Trophoblast cell (in vitro differentiated cells and primary cell): Measurements from ENCODE around the gene TEAD2.
A peak's percentile ranks its signal among the peaks of the same experiment; 100 is the strongest.

ENCODE experiments used
- DNase-seq, 2 donors: peaks; one replicate each; pipeline ENCODE4 v3.0.0-alpha.2; 2016
- H2AFZ ChIP-seq: 2 replicates; pipeline ENCODE4 v1.6.1; 2013; ENCODE audit warnings: low read length, moderate library complexity, mild to moderate bottlenecking; ENCODE audit not compliant: insufficient read depth, poor library complexity
- H2AK5ac ChIP-seq: 2 replicates; pipeline ENCODE4 v1.6.1; 2013; ENCODE audit warnings: mild to moderate bottlenecking, low read length
- H2BK120ac ChIP-seq: 2 replicates; pipeline ENCODE4 v1.6.1; 2013; ENCODE audit warnings: low read length, mild to moderate bottlenecking, moderate library complexity; ENCODE audit not compliant: insufficient read depth, poor library complexity
- H2BK12ac ChIP-seq: 2 replicates; pipeline ENCODE4 v1.6.1; 2013; ENCODE audit warnings: mild to moderate bottlenecking, low read length, moderate library complexity
- H2BK5ac ChIP-seq: 2 replicates; pipeline ENCODE4 v1.6.1; 2013; ENCODE audit warnings: low read length, low read depth, moderate library complexity, mild to moderate bottlenecking; ENCODE audit not compliant: poor library complexity
- H3K14ac ChIP-seq: 2 replicates; pipeline ENCODE4 v1.6.1; 2013; ENCODE audit warnings: mild to moderate bottlenecking, low read length
- H3K18ac ChIP-seq: 2 replicates; pipeline ENCODE4 v1.6.1; 2013; ENCODE audit warnings: mild to moderate bottlenecking, low read length
- H3K23ac ChIP-seq: 2 replicates; pipeline ENCODE4 v1.6.1; 2013; ENCODE audit warnings: low read length
- H3K27ac ChIP-seq: 2 replicates; pipeline ENCODE4 v1.5.1; 2013; ENCODE audit warnings: low read depth, mild to moderate bottlenecking, inconsistent platforms, low read length, moderate library complexity
- H3K27me3 ChIP-seq: 2 replicates; pipeline ENCODE4 v1.6.1; 2013; ENCODE audit warnings: inconsistent platforms, mild to moderate bottlenecking, low read length, moderate library complexity; ENCODE audit not compliant: insufficient read depth
- H3K36me3 ChIP-seq, 2 experiments: 1 replicate in 1 of 2; 2 replicates in 1 of 2; pipeline ENCODE4 v1.6.1; 2013; ENCODE audit warnings: low read length in 2 of 2, mild to moderate bottlenecking in 2 of 2, moderate library complexity in 1 of 2; ENCODE audit not compliant: insufficient read depth in 2 of 2, control insufficient read depth in 1 of 2
- H3K4ac ChIP-seq: 2 replicates; pipeline ENCODE4 v1.6.1; 2013; ENCODE audit warnings: low read depth, mild to moderate bottlenecking, low read length, moderate library complexity
- H3K4me1 ChIP-seq, 2 experiments: 1 replicate in 1 of 2; 2 replicates in 1 of 2; pipeline ENCODE4 v1.6.1; 2013; ENCODE audit warnings: low read length in 2 of 2, mild to moderate bottlenecking in 2 of 2, moderate library complexity in 1 of 2; ENCODE audit not compliant: insufficient read depth in 2 of 2, control insufficient read depth in 1 of 2
- H3K4me2 ChIP-seq: 2 replicates; pipeline ENCODE4 v1.6.1; 2013; ENCODE audit warnings: inconsistent platforms, mild to moderate bottlenecking, low read length, moderate library complexity
- H3K4me3 ChIP-seq: 2 replicates; pipeline ENCODE4 v1.5.1; 2013; ENCODE audit warnings: mild to moderate bottlenecking, low read depth, low read length, inconsistent platforms
- H3K79me1 ChIP-seq: one replicate; pipeline ENCODE4 v1.6.1; 2013; ENCODE audit warnings: low read length
- H3K79me2 ChIP-seq: 2 replicates; pipeline ENCODE4 v1.6.1; 2013; ENCODE audit warnings: low read length, mild to moderate bottlenecking; ENCODE audit not compliant: control insufficient read depth, insufficient read depth, poor library complexity
- H3K9ac ChIP-seq: 2 replicates; pipeline ENCODE4 v1.6.1; 2013; ENCODE audit warnings: mild to moderate bottlenecking, low read length
- H3K9me3 ChIP-seq: 2 replicates; pipeline ENCODE4 v1.6.1; 2013; ENCODE audit warnings: low read depth, mild to moderate bottlenecking, control low read depth, inconsistent platforms, low read length; ENCODE audit not compliant: insufficient read depth
- H4K12ac ChIP-seq: 2 replicates; pipeline ENCODE4 v1.6.1; 2013; ENCODE audit warnings: low read depth, mild to moderate bottlenecking, low read length, moderate library complexity
- H4K8ac ChIP-seq: 2 replicates; pipeline ENCODE4 v1.6.1; 2013; ENCODE audit warnings: low read depth, mild to moderate bottlenecking, low read length, moderate library complexity
- H4K91ac ChIP-seq: one replicate; pipeline ENCODE4 v1.6.1; 2013; ENCODE audit warnings: low read depth, mild to moderate bottlenecking, low read length, moderate library complexity
- WGBS: extraction: QIAGEN DNeasy Blood & Tissue Kit; methylation state at CpG from one replicate; pipeline ENCODE4 v1.1.7; 2013; ENCODE audit warnings: missing lambda C conversion rate; ENCODE audit not compliant: insufficient read length, insufficient coverage; ENCODE audit errors: extremely low coverage; 5-methylcytosine and 5-hydroxymethylcytosine counted together

The TEAD2 gene

DNA sequence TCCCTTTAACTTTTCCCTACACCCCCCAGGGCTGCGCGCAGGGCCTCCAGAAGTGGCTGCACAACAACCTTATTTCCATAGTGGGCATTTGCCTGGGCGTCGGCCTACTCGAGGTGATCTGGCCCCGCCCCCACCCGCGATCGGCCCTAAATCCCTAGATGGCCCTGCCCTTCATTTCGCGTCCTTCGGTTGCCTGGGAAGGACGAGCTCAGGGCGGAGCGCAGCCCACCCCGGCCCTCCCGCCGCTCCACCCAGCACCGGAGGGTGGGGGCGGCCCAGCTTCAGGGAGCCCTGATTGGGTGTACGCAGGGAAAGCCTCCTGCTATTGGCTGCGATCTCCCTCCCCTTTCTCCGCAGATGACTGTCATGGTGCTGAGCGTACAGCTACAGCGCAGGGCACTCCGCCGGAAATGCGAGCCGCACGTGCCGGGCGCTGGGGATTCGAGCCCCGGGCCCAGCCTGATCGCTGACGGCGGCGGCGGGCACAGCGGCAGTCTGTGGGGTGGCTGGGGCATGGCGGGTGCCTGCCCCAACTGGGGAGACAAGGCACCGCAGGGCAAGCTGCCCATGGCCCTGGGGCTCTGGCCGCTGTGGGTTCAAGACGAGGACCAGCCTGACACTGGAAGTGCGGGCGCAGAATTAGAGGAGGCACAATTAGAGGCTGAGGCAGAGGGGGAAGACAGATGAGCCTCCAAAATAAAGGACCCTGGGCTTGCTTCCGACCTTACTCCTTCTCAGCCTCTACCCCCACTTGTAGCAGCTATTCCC, 22.7 kb downstream of the TEAD2 start:
- H3K4ac ChIP-seq, result no peak overlapping the region
- no peak overlapping the region for H2AK5ac ChIP-seq
- H4K12ac ChIP-seq, result no peak overlapping the region
- peaks cover 42 to 52% of the 10 kb centered on the region in 2 experiments for H3K36me3 ChIP-seq
- H4K91ac ChIP-seq, result no peak overlapping the region
- H3K4me3 ChIP-seq, result no peak overlapping the region
- peaks cover 9% of the 10 kb centered on the region for H3K9me3 ChIP-seq
- no peak overlapping the region for H4K8ac ChIP-seq
- peaks cover 12 to 15% of the 10 kb centered on the region in 2 experiments for H3K4me1 ChIP-seq
- H3K23ac ChIP-seq, result no peak overlapping the region
- H3K9ac ChIP-seq, result no peak overlapping the region
- no CpG with 5 or more reads among the region's 47 CpGs for WGBS
- H3K79me1 ChIP-seq, result no peaks in the 10 kb centered on the region
- no peaks in the 10 kb centered on the region for H3K27me3 ChIP-seq
- no peak overlapping the region for H3K14ac ChIP-seq
- H2BK120ac ChIP-seq, result no peak overlapping the region
- no peaks in the 10 kb centered on the region for H3K79me2 ChIP-seq
- no peak overlapping the region for H2BK12ac ChIP-seq
- no peak overlapping the region for H2BK5ac ChIP-seq
- H3K27ac ChIP-seq, result no peak overlapping the region
- no peak overlapping the region for H2AFZ ChIP-seq
- no peak overlapping the region for H3K18ac ChIP-seq
- DNase-seq, result peak; percentile 60 to 74
- H3K4me2 ChIP-seq, result peak overlapping the region; percentile 53

DNA sequence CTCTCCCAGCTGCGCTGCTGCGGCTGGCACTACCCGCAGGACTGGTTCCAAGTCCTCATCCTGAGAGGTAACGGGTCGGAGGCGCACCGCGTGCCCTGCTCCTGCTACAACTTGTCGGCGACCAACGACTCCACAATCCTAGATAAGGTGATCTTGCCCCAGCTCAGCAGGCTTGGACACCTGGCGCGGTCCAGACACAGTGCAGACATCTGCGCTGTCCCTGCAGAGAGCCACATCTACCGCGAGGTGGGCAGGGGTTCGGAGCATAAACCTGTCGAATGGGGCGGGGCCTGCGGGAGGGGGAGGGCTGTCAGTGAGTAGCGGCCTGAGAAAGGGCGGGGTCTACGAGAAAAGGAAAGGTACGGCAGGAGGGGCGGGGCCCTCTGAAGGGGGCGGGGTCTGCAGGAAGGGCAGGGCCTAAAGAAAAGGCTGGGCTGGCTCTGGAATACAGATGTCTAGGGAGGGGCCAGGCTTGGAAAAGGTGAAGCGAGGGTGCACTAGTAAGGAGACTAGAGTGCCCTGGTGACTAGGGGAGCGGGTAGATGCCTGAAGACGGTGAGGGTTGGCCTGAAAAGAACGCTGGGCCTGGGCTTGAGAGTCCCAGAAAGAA, 23.4 kb downstream of the TEAD2 start:
- H3K79me2 ChIP-seq, result no peaks in the 10 kb centered on the region
- H3K4me3 ChIP-seq, result no peak overlapping the region
- no peaks in the 10 kb centered on the region for H3K79me1 ChIP-seq
- peak; percentile 60 to 77 for DNase-seq
- H4K8ac ChIP-seq, result no peak overlapping the region
- H3K18ac ChIP-seq, result no peak overlapping the region
- H3K4me2 ChIP-seq, result peak overlapping the region; percentile 53
- no peak overlapping the region for H2AFZ ChIP-seq
- no peak overlapping the region for H2BK120ac ChIP-seq
- no peak overlapping the region for H3K23ac ChIP-seq
- H2BK12ac ChIP-seq, result no peak overlapping the region
- no peak overlapping the region for H3K4ac ChIP-seq
- H3K27ac ChIP-seq, result no peak overlapping the region
- H3K9me3 ChIP-seq, result peaks cover 10% of the 10 kb centered on the region
- no peak overlapping the region for H3K9ac ChIP-seq
- H3K14ac ChIP-seq, result no peak overlapping the region
- H2AK5ac ChIP-seq, result no peak overlapping the region
- peaks cover 12 to 15% of the 10 kb centered on the region in 2 experiments for H3K4me1 ChIP-seq
- H2BK5ac ChIP-seq, result no peak overlapping the region
- no CpG with 5 or more reads among the region's 30 CpGs for WGBS
- no peak overlapping the region for H4K12ac ChIP-seq
- no peak overlapping the region for H4K91ac ChIP-seq
- H3K36me3 ChIP-seq, result peaks cover 37 to 46% of the 10 kb centered on the region in 2 experiments
- no peaks in the 10 kb centered on the region for H3K27me3 ChIP-seq

- H3K36me3 ChIP-seq, result peaks cover 31 to 41% of the 10 kb centered on the region in 2 experiments
- H3K4me2 ChIP-seq, result peak overlapping the region; percentile 15
- H3K4me3 ChIP-seq, result no peak overlapping the region
- peaks cover 12 to 15% of the 10 kb centered on the region in 2 experiments for H3K4me1 ChIP-seq
- H3K9me3 ChIP-seq, result peaks cover 11% of the 10 kb centered on the region
- H2AFZ ChIP-seq, result no peak overlapping the region
- H2AK5ac ChIP-seq, result no peak overlapping the region
- H3K18ac ChIP-seq, result no peak overlapping the region
- H3K14ac ChIP-seq, result no peak overlapping the region
- H2BK5ac ChIP-seq, result no peak overlapping the region
- H4K8ac ChIP-seq, result no peak overlapping the region
- no peak for DNase-seq
- H2BK12ac ChIP-seq, result no peak overlapping the region
- H3K79me1 ChIP-seq, result no peaks in the 10 kb centered on the region
- H3K9ac ChIP-seq, result no peak overlapping the region
- H3K27ac ChIP-seq, result no peak overlapping the region
- H2BK120ac ChIP-seq, result no peak overlapping the region
- WGBS, result no CpG with 5 or more reads among the region's 34 CpGs
- no peak overlapping the region for H3K4ac ChIP-seq
- H3K79me2 ChIP-seq, result no peaks in the 10 kb centered on the region
- no peak overlapping the region for H4K12ac ChIP-seq
- no peaks in the 10 kb centered on the region for H3K27me3 ChIP-seq
- no peak overlapping the region for H3K23ac ChIP-seq
- H4K91ac ChIP-seq, result no peak overlapping the region
Observed at GRCh38 chr19:49338023-49338677, 24.1 kb downstream of the TEAD2 start.

DNA sequence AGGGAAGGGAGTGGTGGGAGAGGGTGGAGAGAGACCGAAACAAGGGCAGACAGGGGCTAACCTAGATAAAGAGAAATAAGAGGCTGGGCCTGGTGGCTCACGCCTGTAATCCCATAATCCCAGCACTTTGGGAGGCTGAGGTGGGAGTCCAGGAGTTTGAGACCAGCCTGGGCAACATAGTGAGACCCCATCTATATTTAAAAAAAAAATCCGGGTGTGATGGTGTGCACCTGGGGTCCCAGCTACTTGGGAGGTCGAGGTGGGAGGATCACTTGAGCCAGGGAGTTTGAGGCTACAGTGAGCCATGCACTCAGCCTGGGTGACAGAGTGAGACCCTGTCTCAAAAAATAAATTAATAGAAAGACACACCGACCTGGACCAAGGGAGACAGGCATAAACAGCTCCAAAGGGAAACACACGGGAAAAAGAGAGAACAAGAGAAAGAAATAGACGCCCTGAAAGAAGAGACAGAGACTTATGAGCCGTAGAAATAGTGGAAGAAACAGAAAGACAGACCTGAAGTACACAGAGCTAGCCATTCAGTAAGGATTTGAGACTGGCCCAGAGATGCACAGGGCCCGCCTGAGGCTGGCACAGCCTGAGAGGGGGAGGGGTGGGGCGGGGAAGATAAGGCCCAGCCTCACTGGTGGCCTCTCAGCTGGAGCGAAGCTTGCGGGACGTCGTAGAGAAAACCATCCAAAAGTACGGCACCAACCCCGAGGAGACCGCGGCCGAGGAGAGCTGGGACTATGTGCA, 24.8 kb downstream of the TEAD2 start:
- H3K4me2 ChIP-seq, result no peak overlapping the region
- H4K12ac ChIP-seq, result no peak overlapping the region
- no peak overlapping the region for H3K27ac ChIP-seq
- H3K4ac ChIP-seq, result no peak overlapping the region
- H4K8ac ChIP-seq, result no peak overlapping the region
- H3K14ac ChIP-seq, result no peak overlapping the region
- no peaks in the 10 kb centered on the region for H3K27me3 ChIP-seq
- no peak overlapping the region for H3K9ac ChIP-seq
- H3K4me1 ChIP-seq, result peaks cover 12 to 15% of the 10 kb centered on the region in 2 experiments
- no peak overlapping the region for H4K91ac ChIP-seq
- H2AK5ac ChIP-seq, result no peak overlapping the region
- H3K79me2 ChIP-seq, result no peaks in the 10 kb centered on the region
- no peak overlapping the region for H2AFZ ChIP-seq
- peaks cover 25 to 33% of the 10 kb centered on the region in 2 experiments for H3K36me3 ChIP-seq
- no peak overlapping the region for H2BK5ac ChIP-seq
- no CpG with 5 or more reads among the region's 19 CpGs for WGBS
- H3K18ac ChIP-seq, result no peak overlapping the region
- H3K79me1 ChIP-seq, result no peaks in the 10 kb centered on the region
- H3K4me3 ChIP-seq, result no peak overlapping the region
- no peak overlapping the region for H3K23ac ChIP-seq
- no peak overlapping the region for H2BK120ac ChIP-seq
- H3K9me3 ChIP-seq, result peaks cover 11% of the 10 kb centered on the region
- no peak for DNase-seq
- no peak overlapping the region for H2BK12ac ChIP-seq
